Measurements from ENCODE around the gene PDE6H.

GRCh38 chr12:14984036-14984435 is 11.2 kb downstream of the PDE6H start:
- TF ChIP-seq CTCF (IDR thresholded peaks at IDR 0.05; ENCODE audit: poor library complexity) (no peak), EZH2 (IDR thresholded peaks at IDR 0.05; ENCODE audit: borderline replicate concordance) (no peak)

Measured in hepatocyte (in vitro differentiated cells).